Inflammatory macrophage treated with lipopolysaccharide for 4 hours (primary cell): ENCODE data around the gene MALT1.

ENCODE experiments used
- DNase-seq: peaks from one replicate; pipeline ENCODE4 v3.0.0-alpha.2; 2020

Gene MALT1

DNA sequence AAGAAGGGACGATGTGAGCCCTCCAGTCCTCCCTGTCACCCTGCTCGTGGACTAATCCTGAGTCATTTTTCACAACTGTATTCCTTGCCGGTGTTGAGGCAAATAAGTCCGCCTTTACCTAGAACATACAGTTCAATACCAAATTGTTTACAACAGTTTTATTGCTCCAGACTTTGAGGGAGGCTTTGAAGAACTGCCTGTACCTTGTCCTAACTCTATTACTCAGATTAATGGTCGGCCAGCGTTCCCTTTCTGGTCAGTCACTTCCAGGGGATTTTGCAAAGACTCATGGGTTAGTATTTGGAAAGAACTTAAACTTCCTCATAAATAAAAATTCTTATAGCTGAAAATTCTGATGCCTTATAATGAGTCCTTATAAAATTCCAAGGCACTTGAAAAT, 108.3 kb downstream of the MALT1 start:
- DNase-seq = peak; percentile 46

- no peak for DNase-seq
Observed at GRCh38 chr18:58780045-58780444, 108.8 kb downstream of the MALT1 start.

GRCh38 chr18:58781627-58782194, 110.4 kb downstream of the MALT1 start:
- peak; percentile 73 for DNase-seq

- no peak for DNase-seq
Observed at GRCh38 chr18:58784601-58785137, 113.4 kb downstream of the MALT1 start.

DNA sequence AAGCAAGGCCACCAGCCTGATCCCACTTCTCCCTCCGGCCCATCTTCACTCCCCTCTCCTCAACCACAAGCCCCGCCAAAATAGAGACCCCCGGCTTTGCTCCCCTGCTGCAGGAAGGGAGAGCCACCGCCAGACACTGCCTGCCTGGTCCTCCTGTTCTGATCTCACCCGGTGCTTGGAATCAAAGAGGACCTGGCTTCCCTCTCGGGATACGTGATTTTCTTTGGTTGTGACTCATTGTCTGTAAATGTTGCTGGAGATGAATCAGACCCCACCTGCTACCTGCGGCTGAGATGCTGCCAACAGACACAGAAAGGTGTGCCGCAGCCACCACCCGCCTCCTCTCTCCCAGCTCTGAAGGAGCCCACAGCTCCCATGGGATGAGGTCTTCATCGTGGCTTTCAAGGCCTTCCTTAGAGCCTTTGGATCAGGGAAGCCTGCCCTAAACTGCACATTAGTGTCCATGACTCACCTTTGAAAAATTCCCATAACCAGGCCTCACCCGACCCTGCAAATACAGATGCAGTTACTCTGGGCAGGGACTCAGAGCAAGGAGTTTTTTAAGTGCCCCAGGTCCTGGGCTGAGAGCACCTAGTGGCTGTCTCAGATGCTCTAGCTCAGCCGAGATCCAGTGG, 114.0 kb downstream of the MALT1 start:
- DNase-seq = no peak

GRCh38 chr18:58785870-58786269, 114.6 kb downstream of the MALT1 start:
- no peak for DNase-seq

DNA sequence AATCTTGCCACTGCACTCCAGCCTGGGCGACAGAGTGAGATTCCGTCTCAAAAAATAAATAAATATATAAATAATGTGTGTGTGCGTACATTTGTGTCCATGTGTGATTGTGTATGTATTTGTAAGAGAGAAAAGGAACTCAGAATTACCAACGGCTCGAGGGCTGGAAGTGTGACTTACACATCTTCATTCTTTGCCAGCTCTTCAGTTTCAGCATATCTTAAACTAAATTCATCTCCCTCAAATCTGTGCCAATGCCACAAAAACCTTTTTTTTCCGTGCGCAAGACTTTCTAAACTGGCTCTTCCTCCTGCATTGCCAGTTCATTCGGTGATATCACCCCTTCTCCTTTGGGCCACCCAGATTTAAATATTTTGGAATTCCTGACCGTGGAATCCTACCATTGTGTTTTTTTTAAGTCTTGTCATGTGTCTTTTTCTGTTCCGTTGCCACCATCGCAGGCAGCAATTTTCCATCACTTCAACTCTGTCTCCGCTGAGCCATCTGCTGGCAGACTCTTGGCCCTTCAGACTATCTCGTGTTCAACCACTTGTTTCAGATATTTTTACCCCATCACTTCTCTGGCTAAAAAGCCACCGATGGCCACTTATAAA, 116.4 kb downstream of the MALT1 start:
- DNase-seq = no peak

DNA sequence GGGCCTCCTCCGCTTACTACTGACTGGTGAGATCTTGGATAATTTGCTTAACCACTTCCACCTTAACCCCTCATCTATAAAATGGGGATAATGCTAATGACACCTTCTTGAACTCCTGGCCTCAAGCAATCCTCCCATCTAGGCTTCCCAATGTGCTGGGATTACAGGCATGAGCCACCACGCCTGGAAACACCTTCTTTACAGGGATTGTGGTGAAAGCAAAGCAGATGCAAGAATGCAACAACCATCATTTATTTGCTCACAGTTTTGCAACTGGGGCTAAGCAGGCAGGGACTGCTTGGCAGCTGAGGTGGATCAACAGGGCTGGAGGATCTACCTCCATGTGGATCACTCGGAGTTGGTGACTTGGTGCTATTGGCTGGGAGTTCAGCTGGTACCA, 117.2 kb downstream of the MALT1 start:
- DNase-seq = no peak

DNA sequence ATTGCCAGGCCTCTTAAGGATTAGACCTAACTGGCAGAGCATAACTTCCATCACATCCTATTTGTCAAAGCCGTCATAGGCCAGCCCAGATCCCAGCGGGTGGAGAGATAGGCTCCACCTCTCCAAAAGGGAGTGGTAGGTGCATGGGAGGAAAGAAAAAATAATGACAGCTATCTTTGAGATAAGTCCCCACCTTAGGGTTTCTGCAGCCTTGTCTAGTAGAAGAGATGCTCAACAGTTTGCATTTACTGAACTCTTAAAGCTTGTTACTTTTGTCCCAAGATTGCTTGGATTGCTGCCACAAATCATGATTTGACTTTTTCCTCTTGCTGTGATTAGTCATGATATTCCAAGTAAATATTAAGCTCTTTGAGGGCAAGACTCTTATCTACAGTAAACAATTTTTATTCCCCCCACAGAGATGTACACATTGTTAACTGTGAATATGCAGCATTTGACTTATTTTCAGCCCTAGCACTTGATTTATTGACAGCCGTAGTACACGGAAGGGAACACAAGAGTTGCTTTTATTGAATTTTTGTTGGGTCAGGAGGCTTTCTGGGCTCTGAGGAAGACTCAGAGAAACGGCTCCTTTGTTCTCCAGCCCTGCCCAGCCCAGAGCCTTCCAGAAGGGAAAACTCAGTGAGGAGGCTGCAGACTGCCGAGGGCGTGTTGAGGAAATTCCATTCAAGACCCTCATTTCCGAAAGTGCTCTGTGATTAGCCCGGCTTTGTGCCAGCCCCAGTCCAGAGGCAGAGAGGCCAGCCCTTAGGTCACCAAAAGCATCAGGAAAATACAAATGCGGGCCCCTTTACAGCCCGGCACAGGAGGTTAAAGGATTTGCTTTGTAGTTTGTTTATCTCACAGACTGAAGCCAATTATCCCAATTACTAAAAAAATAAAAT, 118.0 kb downstream of the MALT1 start:
- no peak for DNase-seq

- no peak for DNase-seq
Observed at GRCh38 chr18:58789876-58790240, 118.6 kb downstream of the MALT1 start.

GRCh38 chr18:58792086-58792485, 120.8 kb downstream of the MALT1 start:
- no peak for DNase-seq

- no peak for DNase-seq
Observed at GRCh38 chr18:58793361-58793760, 122.1 kb downstream of the MALT1 start.

GRCh38 chr18:58796220-58796619, 125.0 kb downstream of the MALT1 start:
- DNase-seq = no peak

DNA sequence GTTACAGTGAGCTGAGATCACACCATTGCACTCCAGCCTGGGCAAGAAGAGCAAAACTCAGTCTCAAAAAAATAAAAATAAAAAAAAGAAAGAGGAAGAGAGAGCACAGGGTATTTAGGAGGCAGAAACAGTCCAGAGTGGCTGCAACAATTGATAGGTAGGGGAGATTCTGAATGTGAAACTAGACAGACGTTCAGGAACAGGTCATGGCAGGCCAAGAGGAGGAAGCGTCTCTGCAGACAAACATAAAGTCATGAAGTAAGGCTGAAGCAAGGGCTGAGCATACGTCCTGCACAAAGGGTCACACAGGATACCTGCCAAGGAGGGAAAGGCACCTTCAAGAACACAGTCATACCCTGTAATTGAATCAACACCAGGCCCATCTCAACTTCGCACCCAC, 129.3 kb downstream of the MALT1 start:
- DNase-seq = peak; percentile 19

- DNase-seq = no peak
Observed at GRCh38 chr18:58802959-58803358, 131.7 kb downstream of the MALT1 start.

DNA sequence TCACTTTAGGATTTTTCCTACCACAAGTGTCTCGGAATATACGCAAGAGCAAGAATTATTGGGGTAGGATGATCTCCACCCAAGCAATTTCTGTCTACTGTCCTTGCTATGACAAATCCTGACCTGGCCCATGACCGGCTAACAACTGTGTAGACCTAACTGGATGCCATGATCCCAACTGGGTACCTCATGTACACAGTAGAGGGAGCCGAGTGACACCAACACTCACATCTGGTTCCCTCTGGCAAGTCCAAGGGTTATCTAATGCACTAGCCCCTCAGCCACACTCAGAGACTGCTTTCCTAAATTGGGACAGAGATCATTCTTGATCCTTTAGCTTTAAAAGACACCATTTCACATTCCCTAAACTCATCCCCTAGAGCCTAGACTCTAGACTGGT, 132.7 kb downstream of the MALT1 start:
- DNase-seq = no peak
